ENCODE data around the gene LHPP. TPM values are rescaled to one million over a fixed set of nuclear protein-coding genes. Genes with fewer than 3 reads are reported as not detected.
"Not testable (repeated sequence)": the region's sequence is repeated elsewhere in the genome, so short reads cannot be mapped to it uniquely, and the experiment has no call there.

LHPP gene
- total RNA-seq, 1 donor from 2014 or later = 18.8 TPM

- Mint-ChIP-seq H3K4me3 (ENCODE audit: unreplicated experiment) (no peak overlapping the region), H3K4me1 (ENCODE audit: unreplicated experiment) (peaks cover 1% of the 10 kb centered on the region)
These were observed 28.2 kb upstream of the LHPP start for GRCh38 chr10:124433461-124433860.

GRCh38 chr10:124435683-124436082 lies 25.9 kb upstream of the LHPP start:
- not testable (repeated sequence) for H3K4me1 Mint-ChIP-seq (ENCODE audit: unreplicated experiment); H3K4me3 Mint-ChIP-seq (ENCODE audit: unreplicated experiment); H3K27ac Mint-ChIP-seq (ENCODE audit: unreplicated experiment); H3K9me3 Mint-ChIP-seq (ENCODE audit: unreplicated experiment); DNase-seq (ENCODE audit: extremely low spot score, unreplicated experiment); H3K36me3 Mint-ChIP-seq (ENCODE audit: unreplicated experiment)
- H3K27me3 Mint-ChIP-seq (ENCODE audit: unreplicated experiment) = peaks cover 16% of the 10 kb centered on the region

More at GRCh38 chr10:124433461-124433860, 28.2 kb upstream of the LHPP start:
- no peak for DNase-seq (ENCODE audit: extremely low spot score, unreplicated experiment)
- Mint-ChIP-seq H3K27ac (ENCODE audit: unreplicated experiment) (no peak overlapping the region), H3K27me3 (ENCODE audit: unreplicated experiment) (peaks cover 27% of the 10 kb centered on the region), H3K9me3 (ENCODE audit: unreplicated experiment) (no peaks in the 10 kb centered on the region), H3K36me3 (ENCODE audit: unreplicated experiment) (no peaks in the 10 kb centered on the region)
- no peak for TF ChIP-seq CTCF (IDR thresholded peaks at IDR 0.05)

- no peak for TF ChIP-seq CTCF (IDR thresholded peaks at IDR 0.05)
- H3K4me1 Mint-ChIP-seq (ENCODE audit: unreplicated experiment) = no peaks in the 10 kb centered on the region
- no peaks in the 10 kb centered on the region for H3K9me3 Mint-ChIP-seq (ENCODE audit: unreplicated experiment)
- H3K4me3 Mint-ChIP-seq (ENCODE audit: unreplicated experiment) = no peak overlapping the region
- H3K36me3 Mint-ChIP-seq (ENCODE audit: unreplicated experiment) = no peaks in the 10 kb centered on the region
- no peak for DNase-seq (ENCODE audit: extremely low spot score, unreplicated experiment)
- peaks cover 12% of the 10 kb centered on the region for H3K27me3 Mint-ChIP-seq (ENCODE audit: unreplicated experiment)
- H3K27ac Mint-ChIP-seq (ENCODE audit: unreplicated experiment) = no peak overlapping the region
These were observed 25.4 kb upstream of the LHPP start for GRCh38 chr10:124436191-124436638.

GRCh38 chr10:124441694-124442093 lies 19.9 kb upstream of the LHPP start:
- not testable (repeated sequence) for H3K4me3 Mint-ChIP-seq (ENCODE audit: unreplicated experiment); H3K9me3 Mint-ChIP-seq (ENCODE audit: unreplicated experiment); DNase-seq (ENCODE audit: extremely low spot score, unreplicated experiment); H3K4me1 Mint-ChIP-seq (ENCODE audit: unreplicated experiment); H3K27ac Mint-ChIP-seq (ENCODE audit: unreplicated experiment); H3K36me3 Mint-ChIP-seq (ENCODE audit: unreplicated experiment)
- H3K27me3 Mint-ChIP-seq (ENCODE audit: unreplicated experiment) = peaks cover 42% of the 10 kb centered on the region

GRCh38 chr10:124446830-124447750 lies 14.5 kb upstream of the LHPP start:
- H3K4me1 Mint-ChIP-seq (ENCODE audit: unreplicated experiment) = peaks cover 22% of the 10 kb centered on the region
- H3K36me3 Mint-ChIP-seq (ENCODE audit: unreplicated experiment) = no peaks in the 10 kb centered on the region
- peak overlapping the region; percentile 52 for H3K4me3 Mint-ChIP-seq (ENCODE audit: unreplicated experiment)
- no peak for DNase-seq (ENCODE audit: extremely low spot score, unreplicated experiment)
- H3K27ac Mint-ChIP-seq (ENCODE audit: unreplicated experiment) = no peak overlapping the region
- no peaks in the 10 kb centered on the region for H3K9me3 Mint-ChIP-seq (ENCODE audit: unreplicated experiment)
- no peak for TF ChIP-seq CTCF (IDR thresholded peaks at IDR 0.05)
- H3K27me3 Mint-ChIP-seq (ENCODE audit: unreplicated experiment) = peaks cover 77% of the 10 kb centered on the region

- H3K4me1 Mint-ChIP-seq (ENCODE audit: unreplicated experiment) = peaks cover 22% of the 10 kb centered on the region
- no peaks in the 10 kb centered on the region for H3K9me3 Mint-ChIP-seq (ENCODE audit: unreplicated experiment)
- DNase-seq (ENCODE audit: extremely low spot score, unreplicated experiment) = no peak
- no peak for TF ChIP-seq CTCF (IDR thresholded peaks at IDR 0.05)
- H3K27ac Mint-ChIP-seq (ENCODE audit: unreplicated experiment) = no peak overlapping the region
- H3K27me3 Mint-ChIP-seq (ENCODE audit: unreplicated experiment) = peaks cover 79% of the 10 kb centered on the region
- no peaks in the 10 kb centered on the region for H3K36me3 Mint-ChIP-seq (ENCODE audit: unreplicated experiment)
- H3K4me3 Mint-ChIP-seq (ENCODE audit: unreplicated experiment) = peak overlapping the region; percentile 65
These were observed 13.7 kb upstream of the LHPP start for GRCh38 chr10:124447751-124448466.

Data from osteocyte (in vitro differentiated cells).